ENCODE results near the gene NEURL1B. TPM values are rescaled to one million over a fixed set of nuclear protein-coding genes. Genes with fewer than 3 reads are reported as not detected.
A peak's percentile ranks its signal among the peaks of the same experiment; 100 is the strongest.

Gene NEURL1B
- total RNA-seq, 2 donors from 2014 or later = 0.23 to 1.4 TPM

- no peak for DNase-seq (ENCODE audit: low spot score in 2 of 2)
- Mint-ChIP-seq H3K27ac (no peak overlapping the region), H3K36me3 (no peaks in the 10 kb centered on the region), H3K9me3 (no peaks in the 10 kb centered on the region)
- ATAC-seq = no peak
Measured at GRCh38 chr5:172720655-172721054, 79.6 kb downstream of the NEURL1B start.

GRCh38 chr5:172721455-172722326 is 80.6 kb downstream of the NEURL1B start:
- ATAC-seq = no peak
- DNase-seq (ENCODE audit: low spot score in 2 of 2) = no peak
- no peaks in the 10 kb centered on the region for H3K9me3 Mint-ChIP-seq
- H3K27ac Mint-ChIP-seq = no peak overlapping the region
- H3K36me3 Mint-ChIP-seq = no peaks in the 10 kb centered on the region

- no peaks in the 10 kb centered on the region for H3K9me3 Mint-ChIP-seq
- no peaks in the 10 kb centered on the region for H3K36me3 Mint-ChIP-seq
- DNase-seq (ENCODE audit: low spot score in 2 of 2) (no peak), ATAC-seq (peak in 1 of 2 donors; percentile 41)
- no peak overlapping the region for H3K27ac Mint-ChIP-seq
Measured at GRCh38 chr5:172722327-172722815, 81.3 kb downstream of the NEURL1B start.

- ATAC-seq (no peak), DNase-seq (ENCODE audit: low spot score in 2 of 2) (no peak)
- Mint-ChIP-seq H3K27ac (no peak overlapping the region), H3K9me3 (no peaks in the 10 kb centered on the region), H3K36me3 (no peaks in the 10 kb centered on the region)
Measured at GRCh38 chr5:172723508-172723907, 82.4 kb downstream of the NEURL1B start.

GRCh38 chr5:172724242-172725183 is 83.5 kb downstream of the NEURL1B start:
- Mint-ChIP-seq H3K27ac (no peak overlapping the region), H3K36me3 (no peaks in the 10 kb centered on the region), H3K9me3 (no peaks in the 10 kb centered on the region)
- ATAC-seq (no peak), DNase-seq (ENCODE audit: low spot score in 2 of 2) (no peak)

- H3K27ac Mint-ChIP-seq = no peak overlapping the region
- no peak for ATAC-seq
- no peaks in the 10 kb centered on the region for H3K9me3 Mint-ChIP-seq
- DNase-seq (ENCODE audit: low spot score in 2 of 2) = no peak
- H3K36me3 Mint-ChIP-seq = no peaks in the 10 kb centered on the region
Measured at GRCh38 chr5:172725273-172725672, 84.2 kb downstream of the NEURL1B start.

- no peak overlapping the region for H3K27ac Mint-ChIP-seq
- no peak for ATAC-seq
- no peaks in the 10 kb centered on the region for H3K36me3 Mint-ChIP-seq
Measured at GRCh38 chr5:172725785-172726184, 84.7 kb downstream of the NEURL1B start.

GRCh38 chr5:172726966-172727365 is 85.9 kb downstream of the NEURL1B start:
- Mint-ChIP-seq H3K9me3 (no peaks in the 10 kb centered on the region), H3K27ac (no peak overlapping the region)

More at GRCh38 chr5:172725785-172726184, 84.7 kb downstream of the NEURL1B start:
- no peaks in the 10 kb centered on the region for H3K9me3 Mint-ChIP-seq
- no peak for DNase-seq (ENCODE audit: low spot score in 2 of 2)

GRCh38 chr5:172727551-172727950 is 86.5 kb downstream of the NEURL1B start:
- DNase-seq (ENCODE audit: low spot score in 2 of 2) (no peak), ATAC-seq (no peak)
- Mint-ChIP-seq H3K36me3 (no peaks in the 10 kb centered on the region), H3K9me3 (no peaks in the 10 kb centered on the region), H3K27ac (no peak overlapping the region)

More at GRCh38 chr5:172726966-172727365, 85.9 kb downstream of the NEURL1B start:
- no peak for DNase-seq (ENCODE audit: low spot score in 2 of 2)
- ATAC-seq = no peak
- H3K36me3 Mint-ChIP-seq = no peaks in the 10 kb centered on the region

- H3K9me3 Mint-ChIP-seq = no peaks in the 10 kb centered on the region
- H3K36me3 Mint-ChIP-seq = no peaks in the 10 kb centered on the region
- H3K27ac Mint-ChIP-seq = peak overlapping the region in 1 of 2 donors; percentile 14
- ATAC-seq (no peak), DNase-seq (ENCODE audit: low spot score in 2 of 2) (no peak)
Measured at GRCh38 chr5:172728481-172729241, 87.6 kb downstream of the NEURL1B start.

- Mint-ChIP-seq H3K36me3 (no peaks in the 10 kb centered on the region), H3K9me3 (no peaks in the 10 kb centered on the region), H3K27ac (no peak overlapping the region)
- ATAC-seq = no peak
- no peak for DNase-seq (ENCODE audit: low spot score in 2 of 2)
Measured at GRCh38 chr5:172729588-172729987, 88.5 kb downstream of the NEURL1B start.

GRCh38 chr5:172730222-172730621 is 89.2 kb downstream of the NEURL1B start:
- no peaks in the 10 kb centered on the region for H3K9me3 Mint-ChIP-seq
- no peak overlapping the region for H3K27ac Mint-ChIP-seq
- H3K36me3 Mint-ChIP-seq = no peaks in the 10 kb centered on the region
- no peak for DNase-seq (ENCODE audit: low spot score in 2 of 2)
- ATAC-seq = no peak

GRCh38 chr5:172730981-172731679 is 90.1 kb downstream of the NEURL1B start:
- DNase-seq (ENCODE audit: low spot score in 2 of 2) (no peak), ATAC-seq (no peak)
- Mint-ChIP-seq H3K27ac (no peak overlapping the region), H3K9me3 (no peaks in the 10 kb centered on the region), H3K36me3 (no peaks in the 10 kb centered on the region)

GRCh38 chr5:172731680-172732074 is 90.6 kb downstream of the NEURL1B start:
- H3K27ac Mint-ChIP-seq = no peak overlapping the region
- no peaks in the 10 kb centered on the region for H3K36me3 Mint-ChIP-seq
- H3K9me3 Mint-ChIP-seq = no peaks in the 10 kb centered on the region
- DNase-seq (ENCODE audit: low spot score in 2 of 2) (no peak), ATAC-seq (no peak)

GRCh38 chr5:172732201-172732865 is 91.3 kb downstream of the NEURL1B start:
- DNase-seq (ENCODE audit: low spot score in 2 of 2) = no peak
- no peak for ATAC-seq
- Mint-ChIP-seq H3K9me3 (no peaks in the 10 kb centered on the region), H3K36me3 (no peaks in the 10 kb centered on the region), H3K27ac (peak overlapping the region in 1 of 2 donors; percentile 46)
